ENCODE results near the gene AWAT1.

- no peak for TF ChIP-seq CTCF (IDR thresholded peaks at IDR 0.05)
- no peak for TF ChIP-seq POLR2A (IDR thresholded peaks at IDR 0.05)
Measured at GRCh38 chrX:70281951-70282350, 47.5 kb downstream of the AWAT1 start, which contains the start of gene RAB41.

Data from lower leg skin (tissue), 3 donors.